ENCODE data around the gene IL22RA1. TPM values are rescaled to one million over a fixed set of nuclear protein-coding genes. Genes with fewer than 3 reads are reported as not detected.

Gene IL22RA1
- total and polyA plus RNA-seq, 7 donors: 0.08 to 0.26 (median 0.16) TPM; not detected in 3

DNA sequence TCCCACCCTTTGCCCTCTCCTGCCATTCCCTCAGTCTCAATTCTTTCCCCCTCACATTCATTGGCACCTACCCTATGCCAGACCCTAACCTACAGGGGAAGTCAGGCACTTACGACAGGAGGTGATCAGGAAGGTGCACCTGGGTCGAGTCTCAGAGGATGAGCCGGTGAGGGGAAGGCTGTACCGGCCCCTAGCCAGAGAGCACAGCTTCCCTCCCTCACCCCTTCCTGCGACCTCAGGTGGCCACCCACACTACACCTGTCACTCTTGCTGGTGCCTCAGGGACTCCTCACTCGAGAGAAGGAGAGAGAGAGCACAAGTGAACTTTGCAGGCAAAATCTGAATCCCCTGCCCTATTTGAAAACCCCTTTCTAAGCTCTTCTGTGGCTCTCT, 29.3 kb downstream of the IL22RA1 start:
- Histone ChIP-seq H3K27me3 (ENCODE audit: insufficient read depth in 3 of 3, low read length in 2 of 3) (no peaks in the 10 kb centered on the region), H3K4me3 (no peak overlapping the region), H3K9me3 (no peaks in the 10 kb centered on the region), H3K27ac (no peak overlapping the region), H3K4me1 (peaks cover 27% of the 10 kb centered on the region), H3K36me3 (ENCODE audit: insufficient read depth in 1 of 2, low read depth in 1 of 2) (peaks cover 0 to 1% of the 10 kb centered on the region in 2 donors)
- WGBS, 3 donors: 73 to 81% (median 77%) methylated on average over 6 of the region's 6 CpGs
- peak in 1 of 2 donors; percentile 48 for DNase-seq
- intact Hi-C loops (cut with DNase I): loop anchor here (5.0 to 10.0 kb wide), 2 partner anchors 41 to 159 kb away; partner anchors contain the start of gene PNRC2 (in 2 of the 2)
- ATAC-seq: no peak
- TF ChIP-seq, protein P1, sequence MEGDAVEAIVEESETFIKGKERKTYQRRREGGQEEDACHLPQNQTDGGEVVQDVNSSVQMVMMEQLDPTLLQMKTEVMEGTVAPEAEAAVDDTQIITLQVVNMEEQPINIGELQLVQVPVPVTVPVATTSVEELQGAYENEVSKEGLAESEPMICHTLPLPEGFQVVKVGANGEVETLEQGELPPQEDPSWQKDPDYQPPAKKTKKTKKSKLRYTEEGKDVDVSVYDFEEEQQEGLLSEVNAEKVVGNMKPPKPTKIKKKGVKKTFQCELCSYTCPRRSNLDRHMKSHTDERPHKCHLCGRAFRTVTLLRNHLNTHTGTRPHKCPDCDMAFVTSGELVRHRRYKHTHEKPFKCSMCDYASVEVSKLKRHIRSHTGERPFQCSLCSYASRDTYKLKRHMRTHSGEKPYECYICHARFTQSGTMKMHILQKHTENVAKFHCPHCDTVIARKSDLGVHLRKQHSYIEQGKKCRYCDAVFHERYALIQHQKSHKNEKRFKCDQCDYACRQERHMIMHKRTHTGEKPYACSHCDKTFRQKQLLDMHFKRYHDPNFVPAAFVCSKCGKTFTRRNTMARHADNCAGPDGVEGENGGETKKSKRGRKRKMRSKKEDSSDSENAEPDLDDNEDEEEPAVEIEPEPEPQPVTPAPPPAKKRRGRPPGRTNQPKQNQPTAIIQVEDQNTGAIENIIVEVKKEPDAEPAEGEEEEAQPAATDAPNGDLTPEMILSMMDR (IDR thresholded peaks at IDR 0.05): no peak

DNA sequence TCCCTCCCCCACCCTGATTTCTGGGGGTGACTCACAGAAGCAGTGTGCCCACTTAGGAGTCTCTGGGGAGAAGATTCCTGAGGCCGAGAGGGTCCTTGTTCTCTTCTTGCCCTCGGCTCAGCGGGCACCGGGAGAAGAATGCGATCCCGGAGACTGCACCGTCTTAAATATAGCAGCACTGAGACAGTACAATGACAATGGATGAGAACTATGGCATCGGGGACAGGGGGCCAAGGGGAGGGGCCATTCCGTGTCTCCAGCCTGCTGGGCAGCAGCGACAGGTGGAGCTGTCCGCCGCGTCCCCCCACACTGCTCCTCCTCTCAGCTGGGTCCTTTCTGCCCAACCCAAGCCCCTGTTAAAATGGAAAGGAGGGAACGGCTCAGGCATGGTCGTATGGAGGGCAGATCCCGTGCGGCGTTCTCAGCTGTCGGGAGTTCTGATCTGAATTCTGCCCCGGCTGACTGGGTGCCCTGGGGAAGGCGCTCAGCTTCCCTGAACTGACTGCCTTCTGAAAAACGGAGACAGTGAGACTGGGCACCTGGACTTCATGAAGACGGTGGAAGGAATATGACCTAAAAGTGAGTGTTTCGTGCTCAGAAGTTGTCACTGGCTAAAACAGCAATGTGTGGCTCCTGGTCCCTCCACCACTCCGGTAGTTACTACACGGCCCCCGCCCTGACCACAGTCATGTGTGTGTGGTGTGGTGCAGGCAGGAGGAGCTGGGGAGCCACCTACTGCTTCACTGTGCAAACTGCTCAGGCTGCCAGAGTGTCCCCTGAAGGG, 30.8 kb downstream of the IL22RA1 start, which contains the start of gene MYOM3:
TSS of gene MYOM3 (minus strand) at position 140 of the 784 bp plus-strand sequence. CDS start 3,499 bp downstream, outside the sequence.
- WGBS, 3 donors: 7 to 12% (median 9%) methylated on average over 27 of the region's 27 CpGs
- H3K4me3 ChIP-seq: peak within 1 kb of the TSS; percentile 67
- H3K36me3 ChIP-seq (ENCODE audit: insufficient read depth in 1 of 2, low read depth in 1 of 2): peaks cover 0 to 13% of the 10 kb centered on the region in 2 donors
- H3K27ac ChIP-seq: peak within 1 kb of the TSS; percentile 91
- ATAC-seq (peak; percentile 71 to 81 (median 76)), DNase-seq (peak; percentile 81 to 91)
- peaks cover 41% of the 10 kb centered on the region for H3K4me1 ChIP-seq
- TF ChIP-seq, protein P1 (IDR thresholded peaks at IDR 0.05): peak; percentile 53
- H3K27me3 ChIP-seq (ENCODE audit: insufficient read depth in 3 of 3, low read length in 2 of 3): no peaks in the 10 kb centered on the region
- intact Hi-C loops (cut with DNase I): loop anchor here (1.0 to 10.0 kb wide), 3 partner anchors 40 to 157 kb away; partner anchors contain the start of gene PNRC2 (in 2 of the 2)
- H3K9me3 ChIP-seq: no peaks in the 10 kb centered on the region

DNA sequence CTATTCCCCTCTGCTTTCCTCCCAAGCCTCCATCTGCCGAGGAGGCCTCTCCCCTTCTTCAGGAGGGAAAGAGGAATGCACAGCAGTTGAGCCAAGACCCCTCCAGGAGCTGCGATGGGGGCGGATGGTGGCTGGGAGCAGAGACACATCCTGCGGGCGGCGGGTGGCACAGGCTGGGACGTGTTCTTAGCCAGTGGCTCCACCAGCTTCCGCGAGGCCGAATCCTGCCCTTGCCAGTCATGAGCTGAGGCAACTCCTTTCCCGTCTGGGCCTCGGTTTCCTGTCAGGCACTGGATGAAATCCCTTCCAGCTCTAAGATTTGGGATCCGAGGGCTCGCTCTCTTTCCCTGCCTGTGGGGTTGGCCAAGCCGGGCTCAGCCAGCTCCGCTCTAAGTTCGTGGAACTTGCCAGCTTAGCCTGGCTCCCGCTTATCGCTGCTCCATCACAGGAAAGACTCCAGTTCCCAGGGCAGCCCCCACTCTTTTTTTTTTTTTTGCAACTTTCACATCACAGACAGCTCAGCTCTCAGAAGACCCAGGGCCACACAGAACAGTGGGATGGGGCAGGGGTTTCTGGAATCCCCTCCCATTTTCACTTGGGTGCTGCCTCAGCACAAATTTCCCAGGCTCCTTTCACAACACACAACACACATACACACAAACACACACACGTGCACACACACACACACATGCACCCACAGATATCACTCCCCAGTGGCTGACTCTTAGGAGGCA, 31.5 kb downstream of the IL22RA1 start:
- H3K9me3 ChIP-seq: no peaks in the 10 kb centered on the region
- H3K27me3 ChIP-seq (ENCODE audit: insufficient read depth in 3 of 3, low read length in 2 of 3): no peaks in the 10 kb centered on the region
- peak; percentile 9 to 48 (median 30) for ATAC-seq
- H3K36me3 ChIP-seq (ENCODE audit: insufficient read depth in 1 of 2, low read depth in 1 of 2): peaks cover 0 to 21% of the 10 kb centered on the region in 2 donors
- H3K27ac ChIP-seq: peak overlapping the region; percentile 91
- TF ChIP-seq, protein P1 (IDR thresholded peaks at IDR 0.05): no peak
- peak overlapping the region; percentile 67 for H3K4me3 ChIP-seq
- WGBS, 3 donors: 21 to 26% (median 22%) methylated on average over 19 to 20 of the region's 20 CpGs
- intact Hi-C loops (cut with DNase I): loop anchor here (1.0 to 10.0 kb wide), 3 partner anchors 39 to 157 kb away; partner anchors contain the start of gene PNRC2 (in 2 of the 2)
- H3K4me1 ChIP-seq: peaks cover 46% of the 10 kb centered on the region
- DNase-seq: peak in 1 of 2 donors; percentile 78

DNA sequence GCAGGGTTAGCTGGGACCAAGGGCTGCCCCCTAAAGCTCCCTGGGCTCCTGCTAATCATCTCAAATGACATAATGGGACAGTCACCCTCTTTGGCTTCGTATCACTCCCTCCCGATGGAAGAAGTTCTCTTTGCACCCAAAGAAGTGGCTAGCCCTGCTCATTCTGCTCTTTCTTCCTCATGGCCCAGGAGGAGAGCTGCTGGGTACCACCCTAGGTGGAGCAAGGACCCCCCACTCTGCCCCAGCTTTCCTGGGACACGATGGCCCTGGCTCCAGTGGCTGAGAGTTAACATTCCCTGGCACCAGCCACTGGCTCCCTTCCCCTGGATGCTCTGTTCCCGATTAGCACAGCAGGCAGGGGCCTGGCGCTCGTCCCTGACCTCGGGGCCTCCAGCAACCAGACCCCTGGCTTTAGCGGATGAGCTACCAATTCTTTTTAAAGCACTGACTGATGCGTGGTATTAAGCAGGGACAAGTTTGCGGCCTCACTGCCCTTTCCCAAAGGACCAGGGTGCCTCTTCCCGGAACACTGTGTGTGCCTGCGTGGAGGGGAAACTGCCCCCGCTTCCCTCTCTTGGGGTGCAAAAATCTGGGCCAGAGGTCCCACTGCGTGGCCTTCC, 32.2 kb downstream of the IL22RA1 start:
- peak; percentile 64 to 74 (median 66) for ATAC-seq

More for the DNA sequence above, 32.2 kb downstream of the IL22RA1 start:
- intact Hi-C loops (cut with DNase I): loop anchor here (1.0 to 10.0 kb wide), 3 partner anchors 38 to 156 kb away; partner anchors contain the start of gene PNRC2 (in 2 of the 2)
- Histone ChIP-seq H3K27me3 (ENCODE audit: insufficient read depth in 3 of 3, low read length in 2 of 3) (no peaks in the 10 kb centered on the region), H3K27ac (peak overlapping the region; percentile 91), H3K4me3 (peak overlapping the region; percentile 67), H3K9me3 (no peaks in the 10 kb centered on the region), H3K4me1 (peaks cover 49% of the 10 kb centered on the region), H3K36me3 (ENCODE audit: insufficient read depth in 1 of 2, low read depth in 1 of 2) (peaks cover 0 to 27% of the 10 kb centered on the region in 2 donors)
- DNase-seq: peak; percentile 84 to 95
- TF ChIP-seq, protein P1 (IDR thresholded peaks at IDR 0.05): no peak
- 21 to 22% (median 21%) methylated on average over 14 of the region's 14 CpGs for WGBS, 3 donors
